HUES64 (cell line): ENCODE results near the gene COBL.

Experiments used
- H3K27ac ChIP-seq: 2 replicates; pipeline ENCODE4 v1.7.0; 2013; ENCODE audit warnings: low read depth, low read length, inconsistent platforms
- H3K27me3 ChIP-seq: 2 replicates; pipeline ENCODE4 v1.6.1; 2013; ENCODE audit warnings: mild to moderate bottlenecking, low read length; ENCODE audit not compliant: insufficient read depth
- H3K36me3 ChIP-seq: 2 replicates; pipeline ENCODE4 v1.6.1; 2013; ENCODE audit warnings: mild to moderate bottlenecking, low read length; ENCODE audit not compliant: insufficient read depth
- H3K4me1 ChIP-seq: 2 replicates; pipeline ENCODE4 v1.6.1; 2013; ENCODE audit warnings: mild to moderate bottlenecking, low read length, moderate library complexity; ENCODE audit not compliant: insufficient read depth
- H3K4me3 ChIP-seq: 2 replicates; pipeline ENCODE4 v1.5.1; 2013; ENCODE audit warnings: mild to moderate bottlenecking, low read length, moderate library complexity
- H3K9ac ChIP-seq: 2 replicates; pipeline ENCODE4 v1.6.1; 2013; ENCODE audit warnings: mild to moderate bottlenecking, low read depth, low read length
- H3K9me3 ChIP-seq: 2 replicates; pipeline ENCODE4 v1.6.1; 2013; ENCODE audit warnings: low read depth, low read length; ENCODE audit not compliant: insufficient read depth
- WGBS: fragments of 150-250, 120-280 bp; methylation state at CpG from one replicate; pipeline ENCODE4 v1.1.7; 2013; ENCODE audit warnings: missing lambda C conversion rate; 5-methylcytosine and 5-hydroxymethylcytosine counted together

COBL gene

GRCh38 chr7:51349820-51350545 is 33.4 kb upstream of the COBL start:
- Histone ChIP-seq H3K36me3 (no peaks in the 10 kb centered on the region), H3K27me3 (no peaks in the 10 kb centered on the region), H3K9ac (no peak overlapping the region), H3K4me1 (peaks cover 7% of the 10 kb centered on the region), H3K9me3 (no peaks in the 10 kb centered on the region), H3K4me3 (no peak overlapping the region), H3K27ac (no peak overlapping the region)
- WGBS = 92% methylated on average over 6 of the region's 8 CpGs

- no peak overlapping the region for H3K4me3 ChIP-seq
Observed at GRCh38 chr7:51346126-51346525, 29.5 kb upstream of the COBL start.

GRCh38 chr7:51344406-51345138 is 28.0 kb upstream of the COBL start:
- no peaks in the 10 kb centered on the region for H3K27me3 ChIP-seq
- H3K9ac ChIP-seq = no peak overlapping the region
- peaks cover 7% of the 10 kb centered on the region; the same call in 1 of the 2 replicates for H3K4me1 ChIP-seq
- WGBS = 92% methylated on average over 5 of the region's 6 CpGs
- H3K4me3 ChIP-seq = no peak overlapping the region
- H3K9me3 ChIP-seq = no peaks in the 10 kb centered on the region
- H3K27ac ChIP-seq = no peak overlapping the region
- H3K36me3 ChIP-seq = no peaks in the 10 kb centered on the region

More at GRCh38 chr7:51346126-51346525, 29.5 kb upstream of the COBL start:
- Histone ChIP-seq H3K9me3 (no peaks in the 10 kb centered on the region), H3K27ac (no peak overlapping the region), H3K36me3 (no peaks in the 10 kb centered on the region), H3K4me1 (peaks cover 12% of the 10 kb centered on the region), H3K27me3 (no peaks in the 10 kb centered on the region), H3K9ac (no peak overlapping the region)
- 81% methylated on average over 2 of the region's 3 CpGs for WGBS

- no peaks in the 10 kb centered on the region for H3K9me3 ChIP-seq
- 97% methylated on average over 5 of the region's 6 CpGs for WGBS
- no peak overlapping the region for H3K4me3 ChIP-seq
- no peaks in the 10 kb centered on the region for H3K27me3 ChIP-seq
- no peak overlapping the region for H3K27ac ChIP-seq
- peaks cover 7% of the 10 kb centered on the region; the same call in 1 of the 2 replicates for H3K4me1 ChIP-seq
- no peak overlapping the region for H3K9ac ChIP-seq
- H3K36me3 ChIP-seq = no peaks in the 10 kb centered on the region
Observed at GRCh38 chr7:51340936-51341335, 24.3 kb upstream of the COBL start.

GRCh38 chr7:51340029-51340838 is 23.6 kb upstream of the COBL start:
- WGBS = 85% methylated on average over 9 of the region's 9 CpGs

GRCh38 chr7:51335057-51335456 is 18.4 kb upstream of the COBL start:
- Histone ChIP-seq H3K4me1 (no peaks in the 10 kb centered on the region), H3K27ac (no peak overlapping the region), H3K27me3 (no peaks in the 10 kb centered on the region), H3K9me3 (no peaks in the 10 kb centered on the region), H3K9ac (no peak overlapping the region), H3K4me3 (no peak overlapping the region), H3K36me3 (no peaks in the 10 kb centered on the region)
- 94% methylated on average over 2 of the region's 2 CpGs for WGBS

More at GRCh38 chr7:51340029-51340838, 23.6 kb upstream of the COBL start:
- Histone ChIP-seq H3K36me3 (no peaks in the 10 kb centered on the region), H3K9ac (no peak overlapping the region), H3K27ac (no peak overlapping the region), H3K9me3 (no peaks in the 10 kb centered on the region), H3K27me3 (no peaks in the 10 kb centered on the region), H3K4me3 (no peak overlapping the region), H3K4me1 (peaks cover 7% of the 10 kb centered on the region; the same call in 1 of the 2 replicates)

GRCh38 chr7:51329696-51330263 is 13.2 kb upstream of the COBL start:
- Histone ChIP-seq H3K27me3 (no peaks in the 10 kb centered on the region), H3K27ac (no peak overlapping the region), H3K36me3 (no peaks in the 10 kb centered on the region), H3K9me3 (no peaks in the 10 kb centered on the region), H3K4me1 (peaks cover 35% of the 10 kb centered on the region), H3K4me3 (no peak overlapping the region), H3K9ac (no peak overlapping the region)
- 95% methylated on average over 4 of the region's 4 CpGs for WGBS

GRCh38 chr7:51328351-51328801 is 11.8 kb upstream of the COBL start:
- H3K27me3 ChIP-seq = no peaks in the 10 kb centered on the region
- WGBS = 81% methylated on average over 1 of the region's 1 CpG
- peak overlapping the region; percentile 100; the same call in 1 of the 2 replicates for H3K27ac ChIP-seq
- no peaks in the 10 kb centered on the region for H3K9me3 ChIP-seq
- H3K9ac ChIP-seq = peak overlapping the region; percentile 78
- peak overlapping the region; percentile 51 for H3K4me3 ChIP-seq
- peaks cover 41% of the 10 kb centered on the region for H3K4me1 ChIP-seq
- no peaks in the 10 kb centered on the region for H3K36me3 ChIP-seq

- Histone ChIP-seq H3K4me1 (peaks cover 44% of the 10 kb centered on the region), H3K27me3 (no peaks in the 10 kb centered on the region), H3K9me3 (no peaks in the 10 kb centered on the region), H3K4me3 (peak overlapping the region; percentile 51), H3K9ac (peak overlapping the region; percentile 82), H3K36me3 (no peaks in the 10 kb centered on the region), H3K27ac (peak overlapping the region; percentile 100)
- WGBS = 7% methylated on average over 4 of the region's 6 CpGs
Observed at GRCh38 chr7:51327287-51327717, 10.7 kb upstream of the COBL start.

- no peaks in the 10 kb centered on the region for H3K27me3 ChIP-seq
- H3K27ac ChIP-seq = peak overlapping the region; percentile 100
- peak overlapping the region; percentile 82 for H3K9ac ChIP-seq
- no peaks in the 10 kb centered on the region for H3K9me3 ChIP-seq
- H3K4me1 ChIP-seq = peaks cover 45% of the 10 kb centered on the region
- 2% methylated on average over 14 of the region's 14 CpGs for WGBS
- H3K36me3 ChIP-seq = no peaks in the 10 kb centered on the region
- peak overlapping the region; percentile 42 for H3K4me3 ChIP-seq
Observed at GRCh38 chr7:51326656-51327286, 10.2 kb upstream of the COBL start.
